ENCODE results near the gene PTGER2. TPM values are rescaled to one million over a fixed set of nuclear protein-coding genes. Genes with fewer than 3 reads are reported as not detected.

The PTGER2 gene
- total RNA-seq, 4 donors from 2014 or later: 0.15 to 3.6 (median 2.0) TPM

DNA sequence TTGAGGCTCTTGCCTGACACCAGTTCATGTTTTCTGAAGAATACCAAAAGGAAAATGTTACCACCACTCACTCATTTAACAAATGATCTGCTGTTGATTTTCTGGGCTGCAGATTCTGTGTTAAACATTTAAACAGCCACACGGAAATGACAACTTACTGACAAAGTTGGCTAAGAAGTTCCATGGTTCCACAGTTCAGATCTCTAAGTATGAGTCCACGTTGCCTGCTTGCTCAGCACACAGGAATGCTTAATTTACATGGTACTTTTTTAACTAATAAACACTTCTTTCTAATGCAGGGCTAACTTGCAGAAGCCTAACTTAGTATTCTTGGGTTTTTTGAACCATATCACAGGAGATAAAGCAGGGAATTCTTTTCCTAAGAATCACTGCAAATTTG lies 34.7 kb downstream of the PTGER2 start:
- 28% methylated on average over 2 of the region's 2 CpGs for WGBS, 2 donors
- H3K4me3 ChIP-seq (ENCODE audit: low read depth, poor library complexity, severe bottlenecking): no peak overlapping the region
- no peak for TF ChIP-seq POLR2A (IDR thresholded peaks at IDR 0.05)
- no peak for TF ChIP-seq CTCF (IDR thresholded peaks at IDR 0.05)
- no peak for DNase-seq (ENCODE audit: low spot score in 2 of 2)
- intact Hi-C loops (cut with DNase I; ENCODE audit: low total_unique reads): no loop called here

DNA sequence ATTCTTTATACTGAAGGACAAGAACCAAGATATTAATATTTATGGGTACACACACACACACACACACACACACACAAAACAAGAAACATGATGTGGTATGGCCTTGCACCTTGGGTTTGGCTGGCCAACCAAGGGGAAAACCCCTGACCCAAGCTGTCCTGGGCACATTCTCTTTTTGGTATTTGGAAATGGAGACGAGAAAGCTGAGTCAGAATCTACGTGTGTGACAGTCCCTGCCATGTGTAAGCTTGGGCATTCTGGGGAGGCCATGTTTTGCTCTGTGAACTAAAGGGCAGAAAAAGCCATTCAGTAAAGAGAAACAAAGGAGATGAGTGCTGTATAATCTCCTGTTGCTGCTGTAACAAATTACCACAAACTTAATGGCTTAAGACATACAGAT lies 35.6 kb downstream of the PTGER2 start:
- DNase-seq (ENCODE audit: low spot score in 2 of 2): no peak
- intact Hi-C loops (cut with DNase I; ENCODE audit: low total_unique reads): no loop called here
- 33 to 54% methylated on average over 2 of the region's 2 CpGs for WGBS, 2 donors
- H3K4me3 ChIP-seq (ENCODE audit: low read depth, poor library complexity, severe bottlenecking): no peak overlapping the region
- TF ChIP-seq POLR2A (IDR thresholded peaks at IDR 0.05) (no peak), CTCF (IDR thresholded peaks at IDR 0.05) (no peak)

GRCh38 chr14:52350445-52350844 lies 36.3 kb downstream of the PTGER2 start:
- WGBS, 2 donors: 43 to 54% methylated on average over 3 of the region's 3 CpGs
- intact Hi-C loops (cut with DNase I; ENCODE audit: low total_unique reads): no loop called here

DNA sequence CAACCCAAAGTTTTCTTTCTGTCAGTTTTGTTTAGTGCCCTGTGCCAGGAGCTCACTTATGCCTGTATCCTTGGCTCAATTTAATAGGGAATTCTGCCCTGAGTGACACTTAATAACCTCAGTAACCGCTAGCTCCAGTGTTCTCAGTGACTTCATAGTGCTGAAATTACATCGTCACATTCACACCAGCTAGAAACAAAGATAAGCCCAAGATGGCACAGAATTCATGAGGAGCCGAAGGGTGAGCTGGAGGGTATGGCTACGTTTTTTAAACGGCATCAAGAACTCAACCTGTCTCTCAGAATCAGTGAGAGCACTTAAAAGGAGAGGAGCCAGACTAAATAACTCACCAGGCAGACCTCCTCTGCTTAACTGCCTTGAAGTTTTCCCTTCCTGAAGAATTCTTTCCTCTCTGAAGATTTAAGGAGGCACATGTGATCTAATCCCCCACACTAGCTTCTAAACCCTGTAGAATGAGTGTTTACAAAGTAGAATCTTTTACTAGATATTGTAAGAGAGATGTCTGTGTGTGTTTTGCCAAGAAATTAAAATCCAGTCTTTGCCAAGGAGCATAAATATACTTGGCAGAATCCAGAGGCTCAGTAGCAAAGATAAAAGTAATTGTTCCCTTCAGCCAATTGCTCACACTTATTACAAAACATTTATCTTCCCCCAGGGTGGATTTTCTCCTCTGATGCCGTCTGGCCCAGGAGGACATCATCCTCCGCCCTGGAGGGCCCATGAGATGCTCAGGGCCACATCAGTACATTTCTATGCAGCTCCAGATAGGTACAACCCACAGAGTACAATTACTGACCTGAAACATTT lies 37.3 kb downstream of the PTGER2 start:
- intact Hi-C loops (cut with DNase I; ENCODE audit: low total_unique reads): no loop called here
- no peak for DNase-seq (ENCODE audit: low spot score in 2 of 2)
- 23 to 26% methylated on average over 7 of the region's 7 CpGs for WGBS, 2 donors
- TF ChIP-seq POLR2A (IDR thresholded peaks at IDR 0.05) (no peak), CTCF (IDR thresholded peaks at IDR 0.05) (no peak)
- H3K4me3 ChIP-seq (ENCODE audit: low read depth, poor library complexity, severe bottlenecking): no peak overlapping the region

More at GRCh38 chr14:52350445-52350844, 36.3 kb downstream of the PTGER2 start:
- no peak for DNase-seq (ENCODE audit: low spot score in 2 of 2)
- TF ChIP-seq CTCF (IDR thresholded peaks at IDR 0.05) (no peak), POLR2A (IDR thresholded peaks at IDR 0.05) (no peak)
- no peak overlapping the region for H3K4me3 ChIP-seq (ENCODE audit: low read depth, poor library complexity, severe bottlenecking)

- intact Hi-C loops (cut with DNase I; ENCODE audit: low total_unique reads): no loop called here
- 30 to 34% methylated on average over 3 of the region's 3 CpGs for WGBS, 2 donors
- DNase-seq (ENCODE audit: low spot score in 2 of 2): no peak
- TF ChIP-seq CTCF (IDR thresholded peaks at IDR 0.05): no peak
- no peak for TF ChIP-seq POLR2A (IDR thresholded peaks at IDR 0.05)
- H3K4me3 ChIP-seq (ENCODE audit: low read depth, poor library complexity, severe bottlenecking): no peak overlapping the region
These were observed 38.0 kb downstream of the PTGER2 start for GRCh38 chr14:52352061-52352491.

Data from lower leg skin (tissue), 4 donors.